Measurements from ENCODE around the gene PSENEN.
"Not testable (repeated sequence)": the region's sequence is repeated elsewhere in the genome, so short reads cannot be mapped to it uniquely, and the experiment has no call there.

Gene PSENEN

GRCh38 chr19:35753634-35754369 lies 8.4 kb downstream of the PSENEN start:
- no peak for DNase-seq

GRCh38 chr19:35754370-35755130 lies 9.1 kb downstream of the PSENEN start:
- DNase-seq: no peak

DNA sequence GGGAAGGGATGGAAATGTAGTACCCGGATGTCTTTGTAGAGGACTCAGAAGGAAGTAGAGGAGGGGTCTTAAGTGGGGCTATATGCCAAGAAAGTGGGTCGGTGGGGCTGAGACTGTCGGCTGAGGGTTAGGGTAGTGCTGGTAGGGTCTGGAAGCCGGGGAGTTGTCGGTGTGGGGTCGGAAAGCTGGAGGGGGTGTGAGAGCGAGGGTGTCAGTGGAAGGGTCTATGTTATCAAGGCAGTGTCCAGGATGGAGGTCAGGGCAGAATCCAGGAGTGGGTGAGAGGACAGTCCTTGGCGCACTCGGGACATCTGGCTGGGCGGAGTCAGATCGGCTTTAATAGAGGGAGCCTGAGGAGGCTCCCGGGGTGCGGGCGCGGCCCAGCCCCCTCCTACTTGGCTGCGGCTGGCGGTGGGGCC lies 9.7 kb downstream of the PSENEN start:
- DNase-seq: no peak

- DNase-seq: peak; percentile 67
Observed at GRCh38 chr19:35755550-35756376, 10.3 kb downstream of the PSENEN start.

GRCh38 chr19:35756377-35757230 lies 11.2 kb downstream of the PSENEN start, which contains the start of gene HSPB6:
Gene HSPB6 (minus strand): TSS chr19:35757029. CDS start chr19:35757008, 21 bp downstream.
- DNase-seq: peak; percentile 67

DNA sequence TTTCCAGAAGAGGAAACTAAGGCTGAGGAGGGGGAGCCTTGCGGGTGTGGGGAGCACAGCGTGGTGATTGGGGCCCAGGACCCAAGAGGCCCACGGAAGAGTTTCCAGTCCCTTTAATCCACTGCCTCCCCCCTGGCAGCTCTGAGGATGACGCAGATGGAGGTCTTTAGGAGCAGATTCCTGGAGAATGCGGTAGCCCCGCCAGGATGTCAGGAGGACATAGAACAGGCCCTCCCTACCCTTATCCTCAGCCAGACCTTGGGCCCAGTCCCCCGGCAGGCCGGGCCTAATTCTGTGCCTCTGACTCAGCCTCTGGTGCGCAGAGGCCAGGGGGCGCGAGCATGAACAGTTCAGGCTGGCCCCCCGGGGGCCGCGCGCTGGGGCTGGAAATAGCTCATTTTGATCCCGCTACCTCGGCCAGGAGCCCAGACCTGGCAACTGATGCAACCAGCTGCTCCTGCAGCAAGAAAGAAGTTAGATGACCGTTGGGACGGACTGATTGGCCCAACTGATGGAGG lies 11.8 kb downstream of the PSENEN start:
- peak; percentile 96 for DNase-seq

DNA sequence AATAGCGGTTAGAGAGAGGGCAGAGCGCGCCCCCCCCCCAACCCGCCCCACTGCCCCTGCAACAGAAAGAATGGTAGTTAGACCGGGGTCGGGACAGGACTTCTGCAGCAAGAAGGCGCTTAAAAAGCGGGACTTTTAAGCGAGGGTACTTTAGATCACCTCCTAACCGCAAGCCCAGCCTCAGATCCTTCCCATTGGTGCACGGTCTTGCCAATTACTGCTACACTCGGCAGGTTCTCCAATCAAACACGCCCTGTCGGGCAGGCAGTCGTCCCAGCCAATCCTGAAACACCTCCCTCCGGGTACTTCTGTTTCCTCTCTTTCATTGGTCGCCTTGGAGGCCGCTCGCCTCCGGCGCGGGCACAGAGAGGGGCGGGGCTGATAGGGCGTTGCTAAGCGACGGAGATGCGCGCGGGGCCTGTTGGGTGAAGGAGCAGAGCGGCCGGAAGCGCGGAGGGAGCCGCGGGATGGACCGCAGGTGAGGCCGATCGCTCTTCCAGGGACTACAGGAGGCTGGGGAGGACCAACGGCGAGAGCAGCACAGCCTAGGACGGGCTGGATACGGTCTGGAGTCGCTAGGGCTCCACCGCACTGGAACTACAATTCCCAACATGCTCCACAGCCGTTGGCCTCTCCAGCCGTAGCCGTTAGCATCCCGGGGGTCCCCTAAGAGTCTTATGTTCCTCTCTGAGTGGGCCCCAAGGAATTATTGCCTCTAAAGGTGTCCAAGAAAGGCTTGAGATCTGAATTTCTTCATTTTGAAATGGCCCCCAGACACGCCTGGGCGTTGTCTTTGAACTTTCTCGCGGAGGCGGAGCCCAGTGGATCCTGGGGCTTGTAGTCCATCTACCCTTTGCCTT lies 12.5 kb downstream of the PSENEN start, which contains the start of gene PROSER3:
Gene PROSER3 (plus strand): TSS at position 428 of the 860 bp plus-strand sequence. CDS start 40 bp downstream, at position 468.
- peak; percentile 100 for DNase-seq

GRCh38 chr19:35759697-35760096 lies 14.2 kb downstream of the PSENEN start:
- DNase-seq: no peak

GRCh38 chr19:35760711-35761349 lies 15.4 kb downstream of the PSENEN start:
- DNase-seq: peak; percentile 29

DNA sequence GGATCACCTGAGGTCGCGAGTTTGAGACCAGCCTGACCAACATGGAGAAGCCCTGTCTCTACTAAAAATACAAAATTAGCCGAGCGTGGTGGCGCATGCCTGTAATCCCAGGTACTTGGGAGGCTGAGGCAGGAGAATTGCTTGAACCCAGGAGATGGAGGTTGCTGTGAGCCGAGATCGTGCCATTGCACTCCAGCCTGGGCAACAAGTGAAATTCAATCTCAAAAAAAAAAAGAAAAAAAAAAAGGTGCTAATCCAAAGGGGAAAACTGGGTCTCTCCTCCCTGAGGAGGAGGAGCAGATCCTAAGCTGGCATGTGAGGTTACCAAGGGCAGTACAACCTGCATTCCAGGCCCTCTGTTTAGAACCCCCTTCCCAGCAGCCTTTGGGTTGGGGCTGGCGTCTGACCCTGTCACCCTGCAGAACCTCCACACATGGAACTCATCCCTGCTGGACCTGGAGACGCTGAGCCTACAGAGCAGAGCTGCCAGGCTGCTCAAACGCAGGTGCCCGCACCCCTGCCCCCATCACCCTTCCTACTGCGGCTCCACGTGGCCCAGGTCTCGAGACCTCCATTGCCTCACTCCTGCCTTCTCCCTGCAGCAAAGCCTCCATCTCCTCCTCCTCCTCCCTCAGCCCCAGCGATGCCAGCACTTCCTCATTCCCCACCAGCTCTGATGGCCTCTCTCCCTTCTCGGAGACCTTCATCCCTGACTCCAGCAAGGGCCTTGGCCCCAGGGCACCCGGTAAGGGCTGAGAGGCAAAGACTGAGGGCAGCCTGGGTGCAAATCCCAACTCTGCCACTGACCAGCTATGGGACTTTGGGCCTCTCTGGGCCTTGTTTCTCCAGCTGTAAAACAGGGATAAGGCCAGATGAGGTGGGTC lies 19.2 kb downstream of the PSENEN start:
- DNase-seq: no peak

DNA sequence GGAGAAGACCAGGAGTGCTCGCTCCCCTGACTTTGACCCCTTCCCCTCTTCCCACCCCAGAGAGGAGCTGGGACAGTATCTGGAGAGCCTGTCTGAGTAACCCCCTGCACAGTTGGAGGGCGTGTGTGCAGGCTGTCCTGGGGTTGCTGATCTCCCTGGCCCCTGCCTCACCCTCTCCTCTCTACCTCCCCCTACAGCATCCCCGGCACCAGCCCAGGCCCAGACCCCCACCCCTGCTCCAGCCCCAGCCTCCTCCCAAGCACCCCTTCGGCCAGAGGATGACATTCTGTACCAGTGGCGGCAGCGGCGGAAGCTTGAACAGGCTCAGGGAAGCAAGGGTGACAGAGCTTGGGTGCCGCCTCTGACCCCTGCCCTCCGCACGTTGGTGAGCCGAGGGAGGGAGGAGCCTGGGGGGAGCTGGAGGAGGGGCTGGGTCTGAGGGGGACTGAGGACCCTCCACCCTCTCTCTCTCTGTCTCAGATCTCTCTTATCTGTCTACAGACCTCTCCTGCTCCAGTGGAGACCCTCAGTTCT lies 21.2 kb downstream of the PSENEN start:
- DNase-seq: no peak

GRCh38 chr19:35767288-35768081 lies 22.0 kb downstream of the PSENEN start:
- DNase-seq: no peak

GRCh38 chr19:35768082-35768421 lies 22.6 kb downstream of the PSENEN start:
- DNase-seq: no peak

DNA sequence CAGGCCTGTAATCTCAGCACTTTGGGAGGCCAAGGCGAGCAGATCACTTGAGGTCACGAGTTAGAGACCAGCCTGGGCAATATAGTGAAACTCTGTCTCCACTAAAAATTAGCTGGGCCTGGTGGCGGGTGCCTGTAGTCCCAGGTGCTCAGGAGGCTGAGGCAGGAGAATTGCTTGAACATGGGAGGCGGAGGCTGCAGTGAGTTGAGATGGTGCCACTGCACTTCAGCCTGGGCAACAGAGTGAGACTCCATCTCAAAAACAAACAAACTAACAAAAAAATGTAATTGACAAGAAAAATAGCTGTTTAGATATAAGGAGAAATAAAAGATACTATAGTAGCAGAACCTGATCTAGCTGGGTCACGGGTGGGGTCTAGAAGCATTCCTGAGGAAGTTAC lies 26.9 kb downstream of the PSENEN start:
- DNase-seq: not testable (repeated sequence)

DNA sequence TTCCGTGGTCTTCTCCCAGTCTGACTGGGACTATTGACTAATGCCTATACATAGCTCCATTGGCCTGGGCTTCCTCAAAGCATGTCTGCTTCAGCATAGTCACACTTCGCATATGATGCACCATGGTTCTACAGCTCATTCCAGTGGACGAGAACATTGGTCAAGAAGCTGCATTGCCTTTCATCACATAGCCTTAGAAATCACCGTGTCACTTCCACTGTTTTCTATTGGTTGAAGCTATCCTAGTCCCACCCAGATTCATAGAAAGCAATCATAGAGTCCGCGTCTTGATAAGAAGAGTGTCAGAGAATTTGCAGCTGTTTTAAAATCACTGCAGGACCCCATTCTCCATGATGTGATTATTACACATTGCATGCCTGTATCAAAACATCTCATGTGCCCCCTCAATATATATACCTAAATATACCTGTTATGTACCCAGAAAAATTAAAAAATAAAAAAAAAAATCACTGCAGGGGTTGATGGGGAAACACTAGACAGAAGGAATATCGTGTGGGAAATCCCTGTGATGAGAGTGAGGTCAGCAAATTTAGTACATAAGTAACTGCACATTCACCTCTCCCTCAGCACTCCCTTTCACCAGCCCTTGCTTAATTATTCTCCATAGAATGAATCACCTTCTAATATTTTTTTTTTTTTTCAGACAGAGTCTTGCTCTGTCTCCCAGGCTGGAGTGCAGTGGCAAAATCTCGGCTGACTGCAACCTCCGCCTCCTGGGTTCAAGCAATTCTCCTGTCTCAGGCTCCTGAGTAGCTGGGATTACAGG lies 27.8 kb downstream of the PSENEN start:
- DNase-seq: no peak

- DNase-seq: no peak
Observed at GRCh38 chr19:35774274-35775045, 29.0 kb downstream of the PSENEN start.

DNA sequence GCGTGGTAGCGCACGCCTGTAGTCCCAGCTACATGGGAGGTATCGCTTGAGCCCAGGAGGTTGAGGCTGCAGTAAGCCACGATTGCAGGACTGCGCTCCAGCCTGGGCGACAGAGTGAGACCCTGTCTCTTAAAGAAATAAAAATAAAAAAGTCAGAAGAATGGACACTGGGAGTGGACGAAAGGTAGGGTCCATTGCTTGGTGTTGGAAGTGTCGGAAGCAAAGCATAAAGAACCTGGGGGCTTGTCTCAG lies 29.5 kb downstream of the PSENEN start:
- DNase-seq: no peak

Data from EL (cell line).